WTC11 (cell line): ENCODE measurements around the gene IRS2.

Experiments used
- ESRRA ChIP-seq: sonication (generic); formaldehyde crosslinking; IDR thresholded peaks from 2 replicates; pipeline ENCODE4 v1.8.1; 2022; ENCODE audit warnings: mild to moderate bottlenecking, missing genetic modification reagents, borderline replicate concordance
- PRDM15 ChIP-seq: sonication (generic); formaldehyde crosslinking; IDR thresholded peaks from 2 replicates; pipeline ENCODE4 v1.8.0; 2022; ENCODE audit warnings: missing genetic modification reagents
- ZNF423 ChIP-seq: fragments of 250-450 bp; sonication (Bioruptor Pico); IDR thresholded peaks from 2 replicates; pipeline ENCODE4 v2.1.2; 2022; ENCODE audit warnings: mild to moderate bottlenecking, moderate library complexity
- TF ChIP-seq, protein P1 (sequence below): fragments of 200-600 bp; IDR thresholded peaks from 2 replicates; pipeline ENCODE4 v1.8.0; 2022; ENCODE audit warnings: antibody characterized with exemption
- TF ChIP-seq, protein P2 (sequence below): sonication (generic); formaldehyde crosslinking; IDR thresholded peaks from 2 replicates; pipeline ENCODE4 v1.8.1; 2023; ENCODE audit warnings: mild to moderate bottlenecking, missing genetic modification reagents
- TF ChIP-seq, protein P3 (sequence below): sonication (generic); formaldehyde crosslinking; IDR thresholded peaks from 2 replicates; pipeline ENCODE4 v1.8.1; 2023; ENCODE audit warnings: mild to moderate bottlenecking, missing genetic modification reagents, moderate library complexity

- TF ChIP-seq, protein P1, sequence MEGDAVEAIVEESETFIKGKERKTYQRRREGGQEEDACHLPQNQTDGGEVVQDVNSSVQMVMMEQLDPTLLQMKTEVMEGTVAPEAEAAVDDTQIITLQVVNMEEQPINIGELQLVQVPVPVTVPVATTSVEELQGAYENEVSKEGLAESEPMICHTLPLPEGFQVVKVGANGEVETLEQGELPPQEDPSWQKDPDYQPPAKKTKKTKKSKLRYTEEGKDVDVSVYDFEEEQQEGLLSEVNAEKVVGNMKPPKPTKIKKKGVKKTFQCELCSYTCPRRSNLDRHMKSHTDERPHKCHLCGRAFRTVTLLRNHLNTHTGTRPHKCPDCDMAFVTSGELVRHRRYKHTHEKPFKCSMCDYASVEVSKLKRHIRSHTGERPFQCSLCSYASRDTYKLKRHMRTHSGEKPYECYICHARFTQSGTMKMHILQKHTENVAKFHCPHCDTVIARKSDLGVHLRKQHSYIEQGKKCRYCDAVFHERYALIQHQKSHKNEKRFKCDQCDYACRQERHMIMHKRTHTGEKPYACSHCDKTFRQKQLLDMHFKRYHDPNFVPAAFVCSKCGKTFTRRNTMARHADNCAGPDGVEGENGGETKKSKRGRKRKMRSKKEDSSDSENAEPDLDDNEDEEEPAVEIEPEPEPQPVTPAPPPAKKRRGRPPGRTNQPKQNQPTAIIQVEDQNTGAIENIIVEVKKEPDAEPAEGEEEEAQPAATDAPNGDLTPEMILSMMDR = no peak
- no peak for TF ChIP-seq PRDM15 (CRISPR knock-in tag)
- TF ChIP-seq, protein P2, sequence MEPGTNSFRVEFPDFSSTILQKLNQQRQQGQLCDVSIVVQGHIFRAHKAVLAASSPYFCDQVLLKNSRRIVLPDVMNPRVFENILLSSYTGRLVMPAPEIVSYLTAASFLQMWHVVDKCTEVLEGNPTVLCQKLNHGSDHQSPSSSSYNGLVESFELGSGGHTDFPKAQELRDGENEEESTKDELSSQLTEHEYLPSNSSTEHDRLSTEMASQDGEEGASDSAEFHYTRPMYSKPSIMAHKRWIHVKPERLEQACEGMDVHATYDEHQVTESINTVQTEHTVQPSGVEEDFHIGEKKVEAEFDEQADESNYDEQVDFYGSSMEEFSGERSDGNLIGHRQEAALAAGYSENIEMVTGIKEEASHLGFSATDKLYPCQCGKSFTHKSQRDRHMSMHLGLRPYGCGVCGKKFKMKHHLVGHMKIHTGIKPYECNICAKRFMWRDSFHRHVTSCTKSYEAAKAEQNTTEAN (CRISPR knock-in tag) = no peak
- TF ChIP-seq, protein P3, sequence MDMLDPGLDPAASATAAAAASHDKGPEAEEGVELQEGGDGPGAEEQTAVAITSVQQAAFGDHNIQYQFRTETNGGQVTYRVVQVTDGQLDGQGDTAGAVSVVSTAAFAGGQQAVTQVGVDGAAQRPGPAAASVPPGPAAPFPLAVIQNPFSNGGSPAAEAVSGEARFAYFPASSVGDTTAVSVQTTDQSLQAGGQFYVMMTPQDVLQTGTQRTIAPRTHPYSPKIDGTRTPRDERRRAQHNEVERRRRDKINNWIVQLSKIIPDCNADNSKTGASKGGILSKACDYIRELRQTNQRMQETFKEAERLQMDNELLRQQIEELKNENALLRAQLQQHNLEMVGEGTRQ = no peak
- no peak for TF ChIP-seq ZNF423
- TF ChIP-seq ESRRA (CRISPR knock-in tag) = no peak
These were observed 55.5 kb downstream of the IRS2 start for GRCh38 chr13:109730812-109731335.
